GM06990 (cell line): ENCODE results near the gene MATN4.

Experiments
- DNase-seq: peaks from one replicate; pipeline ENCODE4 v3.0.0-alpha.2; 2011; ENCODE audit not compliant: insufficient read length; ENCODE audit errors: extremely low read depth
- H3K27me3 ChIP-seq: replicated peaks from 2 replicates; pipeline ENCODE4 v1.6.0; 2011; ENCODE audit warnings: low read length; ENCODE audit not compliant: control insufficient read depth, insufficient read depth
- H3K36me3 ChIP-seq: 2 replicates; pipeline ENCODE4 v1.5.1; 2011; ENCODE audit warnings: low read length; ENCODE audit not compliant: control insufficient read depth, insufficient read depth
- H3K4me3 ChIP-seq: replicated peaks from 2 replicates; pipeline ENCODE4 v1.5.1; 2011; ENCODE audit warnings: low read depth, mild to moderate bottlenecking, control low read depth, low read length
- TF ChIP-seq, protein P1 (sequence below): IDR thresholded peaks from 2 replicates; pipeline ENCODE4 v1.5.1; 2011; ENCODE audit warnings: low read length, control low read depth, mild to moderate bottlenecking, inconsistent platforms; ENCODE audit not compliant: insufficient read depth, poor library complexity, severe bottlenecking

MATN4 gene

GRCh38 chr20:45315672-45316071 is 7.6 kb upstream of the MATN4 start:
- Histone ChIP-seq H3K4me3 (no peak overlapping the region), H3K27me3 (no peaks in the 10 kb centered on the region; the same call in 1 of the 2 replicates), H3K36me3 (no peaks in the 10 kb centered on the region)
- no peak for DNase-seq
- TF ChIP-seq, protein P1, sequence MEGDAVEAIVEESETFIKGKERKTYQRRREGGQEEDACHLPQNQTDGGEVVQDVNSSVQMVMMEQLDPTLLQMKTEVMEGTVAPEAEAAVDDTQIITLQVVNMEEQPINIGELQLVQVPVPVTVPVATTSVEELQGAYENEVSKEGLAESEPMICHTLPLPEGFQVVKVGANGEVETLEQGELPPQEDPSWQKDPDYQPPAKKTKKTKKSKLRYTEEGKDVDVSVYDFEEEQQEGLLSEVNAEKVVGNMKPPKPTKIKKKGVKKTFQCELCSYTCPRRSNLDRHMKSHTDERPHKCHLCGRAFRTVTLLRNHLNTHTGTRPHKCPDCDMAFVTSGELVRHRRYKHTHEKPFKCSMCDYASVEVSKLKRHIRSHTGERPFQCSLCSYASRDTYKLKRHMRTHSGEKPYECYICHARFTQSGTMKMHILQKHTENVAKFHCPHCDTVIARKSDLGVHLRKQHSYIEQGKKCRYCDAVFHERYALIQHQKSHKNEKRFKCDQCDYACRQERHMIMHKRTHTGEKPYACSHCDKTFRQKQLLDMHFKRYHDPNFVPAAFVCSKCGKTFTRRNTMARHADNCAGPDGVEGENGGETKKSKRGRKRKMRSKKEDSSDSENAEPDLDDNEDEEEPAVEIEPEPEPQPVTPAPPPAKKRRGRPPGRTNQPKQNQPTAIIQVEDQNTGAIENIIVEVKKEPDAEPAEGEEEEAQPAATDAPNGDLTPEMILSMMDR, result no peak

- Histone ChIP-seq H3K4me3 (no peak overlapping the region), H3K36me3 (no peaks in the 10 kb centered on the region), H3K27me3 (no peaks in the 10 kb centered on the region; the same call in 1 of the 2 replicates)
- no peak for DNase-seq
- TF ChIP-seq, protein P1, result no peak
These were observed 5.8 kb upstream of the MATN4 start for GRCh38 chr20:45313943-45314342.

GRCh38 chr20:45313065-45313695 is 5.1 kb upstream of the MATN4 start:
- no peaks in the 10 kb centered on the region; the same call in 1 of the 2 replicates for H3K27me3 ChIP-seq
- H3K36me3 ChIP-seq, result no peaks in the 10 kb centered on the region
- TF ChIP-seq, protein P1, result no peak
- no peak for DNase-seq
- H3K4me3 ChIP-seq, result no peak overlapping the region

DNA sequence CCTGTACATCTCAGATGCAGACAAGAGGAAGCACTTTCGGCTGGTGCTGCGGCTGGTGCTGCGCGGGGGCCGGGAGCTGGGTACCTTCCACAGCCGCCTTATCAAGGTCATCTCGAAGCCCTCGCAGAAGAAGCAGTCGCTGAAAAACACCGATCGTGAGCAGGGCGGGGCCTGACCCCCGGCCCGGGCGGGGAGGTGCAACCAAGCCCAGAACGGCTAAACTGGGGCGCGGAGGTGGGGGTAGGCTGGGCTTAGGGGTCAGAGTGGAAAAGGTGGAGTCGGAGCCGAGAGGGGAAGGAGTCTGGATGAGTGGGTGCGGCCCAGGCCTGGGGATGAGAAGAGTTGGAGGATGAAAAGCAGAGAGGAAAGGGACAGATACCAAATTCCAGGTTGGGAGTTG is 4.1 kb upstream of the MATN4 start:
- H3K27me3 ChIP-seq, result no peaks in the 10 kb centered on the region; the same call in none of the 2 replicates
- DNase-seq, result no peak
- TF ChIP-seq, protein P1, result no peak
- no peak overlapping the region for H3K4me3 ChIP-seq
- H3K36me3 ChIP-seq, result no peaks in the 10 kb centered on the region

- Histone ChIP-seq H3K36me3 (no peaks in the 10 kb centered on the region), H3K4me3 (no peak overlapping the region), H3K27me3 (no peaks in the 10 kb centered on the region; the same call in none of the 2 replicates)
- peak; percentile 61 for DNase-seq
- TF ChIP-seq, protein P1, result peak; percentile 93
These were observed 3.6 kb upstream of the MATN4 start for GRCh38 chr20:45311589-45312211.
